Stimulated activated CD8-positive, alpha-beta memory T cell treated with anti-CD3 and anti-CD28 coated beads, Interleukin-15, amount 100 ng/mL, for 4 hours (primary cell): ENCODE measurements around the gene KCTD21.

ENCODE experiments used
- DNase-seq, 2 donors: peaks; one replicate each; pipeline ENCODE4 v3.0.0-alpha.2; 2020; ENCODE audit warnings: low read depth in 2 of 2

Gene KCTD21

GRCh38 chr11:78218707-78219492, 30.5 kb upstream of the KCTD21 start:
- DNase-seq, result no peak

DNA sequence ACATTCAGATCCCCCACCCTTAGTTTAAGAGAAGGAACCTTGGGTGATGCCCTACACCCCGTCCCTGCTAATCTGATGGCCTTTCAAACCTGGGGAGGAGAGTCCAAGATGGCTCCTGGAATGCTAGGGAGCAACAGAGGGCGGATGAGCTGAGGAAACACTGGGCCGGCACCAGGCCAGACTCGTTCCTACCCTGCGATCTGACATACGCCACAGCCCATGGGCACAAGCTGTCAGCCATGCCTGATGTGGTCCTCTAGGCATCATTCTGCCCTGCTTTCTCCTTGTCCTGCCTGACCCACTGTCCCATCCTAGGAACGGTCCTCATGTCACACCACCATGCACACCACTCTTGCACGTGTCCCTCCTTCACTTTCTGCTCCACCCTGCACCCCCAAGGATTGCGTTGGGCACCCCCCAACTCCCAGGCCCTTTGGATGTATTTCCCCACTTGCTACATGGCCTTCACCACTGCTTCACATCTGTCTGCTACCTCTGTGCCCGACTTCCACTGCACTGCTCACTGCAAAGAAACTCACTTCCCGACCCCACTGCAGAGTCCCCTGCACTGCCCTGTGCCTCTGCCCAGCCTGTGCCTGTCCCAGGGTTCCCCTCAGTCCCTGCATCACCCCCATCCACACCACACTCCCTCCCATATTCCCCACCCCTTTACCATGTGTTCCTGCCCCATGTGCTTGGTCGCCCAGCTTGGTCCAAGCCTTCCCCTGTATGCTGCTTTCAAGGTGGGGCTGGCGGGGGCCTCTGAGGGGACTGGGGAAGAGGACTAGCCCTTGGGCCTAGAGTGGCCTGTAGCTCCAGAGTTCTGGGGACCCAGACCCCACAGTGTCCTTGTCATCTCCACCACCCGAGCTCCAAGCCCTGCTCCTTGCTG, 29.5 kb upstream of the KCTD21 start:
- DNase-seq, result no peak

DNA sequence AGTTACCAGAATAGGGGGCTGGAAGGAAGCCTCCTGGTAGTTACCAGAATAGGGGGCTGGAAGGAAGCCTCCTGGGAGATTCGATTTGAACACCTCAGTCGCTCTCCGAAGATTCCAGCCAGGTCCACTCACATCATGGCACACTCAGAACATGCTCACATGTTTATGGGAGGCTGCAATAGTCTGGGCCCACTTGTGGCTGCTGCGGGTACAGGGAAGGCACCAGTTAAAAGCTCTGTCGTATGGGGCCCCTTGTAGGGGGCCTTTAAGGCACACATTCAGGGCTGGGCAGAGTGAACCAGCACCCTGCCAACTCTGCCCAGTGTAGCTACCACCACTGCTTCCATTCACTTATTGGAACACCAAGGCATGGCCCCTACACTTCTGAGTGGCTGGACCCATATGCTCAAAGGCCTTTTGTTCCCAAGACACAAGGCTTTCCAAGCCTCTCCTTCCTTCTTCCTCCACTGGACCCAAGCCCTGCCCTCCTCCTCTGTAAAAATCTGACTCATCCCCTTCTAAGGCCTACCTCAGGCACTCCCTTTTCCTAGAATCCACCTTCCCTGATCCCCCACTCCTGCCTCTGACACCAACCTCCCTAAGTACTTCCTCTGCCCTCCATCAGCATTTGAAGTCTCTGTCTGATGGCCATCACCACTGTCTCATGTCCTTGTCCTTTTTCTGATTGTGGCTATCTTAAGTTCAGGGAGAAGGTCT, 28.3 kb upstream of the KCTD21 start:
- DNase-seq, result no peak

DNA sequence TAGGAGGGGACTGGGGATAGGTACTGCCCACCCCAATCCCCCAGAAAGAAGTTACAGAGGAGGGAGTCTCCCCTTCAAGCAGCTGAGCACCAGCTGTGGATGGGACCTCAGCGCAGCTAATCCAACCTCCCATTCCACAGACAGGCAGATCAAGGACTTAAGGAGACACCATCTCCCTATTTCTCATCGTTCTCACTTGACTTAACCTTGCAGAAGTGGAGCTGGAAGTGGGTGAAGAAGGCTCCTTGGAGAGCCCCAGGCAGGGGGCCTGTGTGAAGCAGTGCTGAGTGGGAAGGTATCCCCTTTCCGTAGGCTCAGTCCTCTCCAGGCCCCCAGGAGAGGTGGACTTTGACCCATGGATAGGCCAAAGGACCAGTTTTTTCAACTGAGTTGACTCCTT, 27.6 kb upstream of the KCTD21 start:
- DNase-seq, result no peak

- DNase-seq, result no peak
Observed at GRCh38 chr11:78214331-78215194, 26.1 kb upstream of the KCTD21 start.

GRCh38 chr11:78213526-78214330, 25.3 kb upstream of the KCTD21 start:
- no peak for DNase-seq

DNA sequence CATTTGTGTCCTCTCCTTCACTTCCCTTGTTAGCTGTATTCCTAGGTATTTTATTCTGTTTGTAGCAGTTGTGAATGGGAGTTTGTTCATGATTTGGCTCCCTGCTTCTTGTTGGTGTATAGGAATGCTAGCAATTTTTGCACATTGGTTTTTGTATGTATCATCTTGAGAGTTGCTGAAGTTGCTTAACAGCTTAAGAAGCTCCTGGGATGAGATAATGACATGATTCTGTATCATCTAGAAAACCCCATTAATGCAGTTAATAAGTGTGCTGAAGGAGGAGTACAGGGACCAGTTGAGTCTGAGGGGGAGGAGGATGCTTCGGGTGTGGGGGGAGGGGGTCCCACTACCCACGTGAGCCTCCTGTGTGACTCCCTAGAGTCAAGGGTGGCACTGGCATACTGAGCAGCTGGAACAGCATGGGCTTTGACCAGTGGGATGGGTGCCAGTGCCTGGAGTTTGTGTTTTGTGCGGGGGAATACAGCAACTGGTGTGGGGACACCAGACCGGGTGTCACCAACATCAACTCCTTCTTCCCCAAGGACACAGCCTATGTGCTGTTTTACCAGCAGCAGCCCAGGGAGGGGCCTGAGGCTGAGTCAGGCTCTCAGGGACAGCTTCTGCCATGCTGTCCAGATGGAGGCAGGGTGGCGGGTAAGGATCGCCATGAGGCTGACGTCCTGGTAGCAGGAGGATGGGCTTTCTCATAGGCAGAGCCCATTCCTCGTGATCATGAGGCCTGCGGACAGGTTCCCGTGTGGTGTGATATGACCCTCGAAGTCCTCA, 24.4 kb upstream of the KCTD21 start:
- DNase-seq, result no peak

- DNase-seq, result no peak
Observed at GRCh38 chr11:78211565-78211964, 23.1 kb upstream of the KCTD21 start.

DNA sequence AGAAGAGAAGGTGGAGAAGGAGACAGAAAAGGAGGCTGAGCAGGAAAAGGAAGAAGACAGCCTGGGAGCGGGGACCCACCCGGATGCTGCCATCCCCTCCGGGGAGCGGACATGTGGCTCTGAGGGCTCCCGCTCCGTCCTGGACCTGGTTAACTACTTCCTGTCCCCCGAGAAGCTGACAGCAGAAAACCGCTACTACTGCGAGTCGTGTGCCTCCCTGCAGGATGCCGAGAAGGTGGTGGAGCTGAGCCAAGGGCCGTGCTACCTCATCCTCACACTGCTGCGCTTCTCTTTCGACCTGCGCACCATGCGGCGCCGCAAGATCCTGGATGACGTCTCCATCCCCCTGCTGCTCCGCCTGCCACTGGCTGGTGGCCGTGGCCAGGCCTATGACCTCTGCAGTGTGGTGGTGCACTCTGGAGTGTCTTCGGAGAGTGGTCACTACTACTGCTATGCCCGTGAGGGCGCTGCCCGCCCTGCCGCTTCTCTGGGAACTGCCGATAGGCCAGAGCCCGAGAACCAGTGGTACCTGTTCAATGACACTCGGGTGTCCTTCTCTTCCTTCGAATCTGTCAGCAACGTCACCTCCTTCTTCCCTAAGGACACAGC, 21.7 kb upstream of the KCTD21 start:
- DNase-seq, result no peak

DNA sequence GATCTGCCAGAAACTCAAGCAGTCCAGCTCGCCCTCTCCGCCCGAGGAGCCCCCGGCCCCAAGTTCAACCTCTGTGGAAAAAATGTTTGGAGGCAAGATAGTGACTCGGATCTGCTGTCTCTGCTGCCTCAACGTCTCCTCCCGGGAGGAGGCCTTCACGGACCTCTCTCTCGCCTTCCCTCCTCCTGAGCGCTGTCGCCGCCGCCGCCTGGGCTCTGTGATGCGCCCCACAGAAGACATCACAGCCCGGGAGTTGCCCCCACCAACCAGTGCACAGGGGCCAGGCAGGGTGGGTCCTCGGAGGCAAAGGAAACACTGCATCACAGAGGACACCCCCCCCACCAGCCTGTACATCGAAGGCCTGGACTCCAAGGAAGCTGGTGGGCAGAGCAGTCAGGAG, 21.1 kb upstream of the KCTD21 start:
- no peak for DNase-seq

DNA sequence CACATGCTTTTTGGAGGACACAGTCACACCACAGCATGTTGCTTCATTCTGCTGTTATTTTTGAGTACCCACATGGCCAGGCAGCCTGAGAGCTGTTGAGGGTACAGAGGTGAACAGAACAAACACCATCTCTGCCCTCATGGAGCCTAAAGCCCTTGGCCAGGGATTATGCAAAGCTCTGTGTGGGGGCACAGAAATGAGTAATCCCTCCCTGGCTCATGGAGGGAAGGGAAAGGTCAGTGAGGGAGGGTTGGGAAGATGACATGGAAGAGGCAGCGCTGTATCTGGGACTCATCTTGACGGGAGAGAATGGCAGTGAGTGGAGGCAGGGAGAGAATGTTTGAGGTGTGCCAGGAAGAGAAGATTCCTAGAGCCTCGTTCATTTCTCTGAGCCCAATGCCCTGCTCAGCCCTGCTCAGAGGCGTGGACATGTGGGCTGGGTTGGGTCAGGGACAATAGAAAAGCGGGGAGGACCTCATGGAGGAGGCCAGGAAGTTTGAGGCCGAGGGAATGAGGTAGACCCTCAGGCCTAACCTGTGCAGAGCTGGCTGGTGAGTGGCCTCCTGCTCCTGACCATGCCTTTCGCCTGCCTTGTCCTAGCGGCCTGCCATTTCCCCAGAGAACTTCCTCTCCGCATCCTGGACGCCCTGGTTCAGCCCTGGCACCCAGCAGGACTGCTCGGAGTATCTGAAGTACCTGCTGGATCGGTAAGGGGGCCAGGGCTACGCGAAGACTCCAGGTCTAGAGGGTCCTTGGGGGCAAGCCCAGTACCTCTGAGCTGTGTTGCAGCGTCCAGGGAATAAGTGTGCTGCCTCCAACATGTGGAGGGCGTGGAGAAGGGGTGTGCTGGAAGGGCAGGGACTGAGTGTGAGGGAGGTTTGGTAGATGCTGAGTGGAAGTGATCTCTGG, 20.1 kb upstream of the KCTD21 start:
- DNase-seq, result no peak

- DNase-seq, result no peak
Observed at GRCh38 chr11:78207532-78208256, 19.3 kb upstream of the KCTD21 start.

DNA sequence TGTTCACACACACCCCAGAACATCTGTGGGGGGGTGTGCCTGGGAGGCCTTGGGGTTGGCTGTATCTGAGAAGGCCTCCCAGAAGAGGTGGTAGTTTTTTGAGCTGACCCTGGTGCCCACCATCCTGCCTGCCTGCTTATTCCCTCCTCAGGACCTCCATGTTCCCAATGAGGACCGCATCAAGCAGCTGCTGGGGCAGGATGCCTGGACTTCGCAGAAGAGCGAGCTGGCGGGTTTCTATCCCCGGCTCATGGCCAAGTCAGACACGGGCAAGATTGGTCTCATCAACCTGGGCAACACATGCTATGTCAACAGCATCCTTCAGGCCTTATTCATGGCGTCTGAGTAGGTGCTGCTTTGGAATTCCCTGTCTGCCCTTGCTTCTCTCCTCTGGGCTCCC, 17.3 kb upstream of the KCTD21 start:
- DNase-seq, result no peak

- no peak for DNase-seq
Observed at GRCh38 chr11:78205256-78205655, 16.8 kb upstream of the KCTD21 start.

DNA sequence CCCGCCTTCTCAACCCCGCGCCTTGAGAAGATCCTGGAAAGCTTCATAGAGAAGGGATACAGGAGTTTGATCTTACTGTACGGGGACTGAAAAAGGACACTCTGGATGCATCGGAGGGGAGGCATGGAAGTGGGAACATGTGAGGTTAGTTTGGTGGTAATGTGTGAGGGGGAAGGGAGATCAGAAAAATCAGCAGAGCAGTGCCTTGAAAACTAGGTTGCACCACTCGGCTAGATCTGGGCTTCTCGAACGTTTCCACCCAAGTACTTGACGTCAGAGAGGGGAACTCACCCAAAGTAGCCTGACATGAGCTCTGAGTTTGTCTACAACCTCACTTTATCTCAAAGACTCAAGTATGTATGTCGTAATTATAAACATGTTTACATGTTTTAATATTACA, 14.8 kb upstream of the KCTD21 start:
- peak in 1 of 2 donors; percentile 10 for DNase-seq

GRCh38 chr11:78202733-78203167, 14.3 kb upstream of the KCTD21 start:
- DNase-seq, result peak in 1 of 2 donors; percentile 16

GRCh38 chr11:78201096-78201818, 12.8 kb upstream of the KCTD21 start:
- no peak for DNase-seq
